Immature natural killer cell (primary cell): ENCODE data around the gene TSTD2. TPM values are rescaled to one million over a fixed set of nuclear protein-coding genes. Genes with fewer than 3 reads are reported as not detected.
A peak's percentile ranks its signal among the peaks of the same experiment; 100 is the strongest.

Experiments
- DNase-seq, 3 donors: peaks; one replicate each; pipeline ENCODE4 v3.0.0; 2022; ENCODE audit warnings: mixed read lengths in 1 of 3
- H3K27ac Mint-ChIP-seq, 6 donors: one replicate each; pipeline ENCODE4 v1.8.0; 2020; ENCODE audit warnings: mixed read lengths in 6 of 6, mild to moderate bottlenecking in 5 of 6, inconsistent platforms in 4 of 6, moderate library complexity in 3 of 6
- H3K27me3 Mint-ChIP-seq, 3 donors: one replicate each; pipeline ENCODE4 v1.8.0; 2020 to 2021; ENCODE audit warnings: low read depth in 3 of 3, mild to moderate bottlenecking in 3 of 3, mixed read lengths in 3 of 3, moderate library complexity in 3 of 3, inconsistent platforms in 1 of 3
- H3K36me3 Mint-ChIP-seq, 3 donors: one replicate each; pipeline ENCODE4 v1.8.0; 2020; ENCODE audit warnings: mixed read lengths in 3 of 3, inconsistent platforms in 2 of 3, mild to moderate bottlenecking in 2 of 3
- H3K4me1 Mint-ChIP-seq, 2 donors: one replicate each; pipeline ENCODE4 v1.8.0; 2020; ENCODE audit warnings: inconsistent platforms in 2 of 2, mild to moderate bottlenecking in 2 of 2, mixed read lengths in 2 of 2, moderate library complexity in 1 of 2
- H3K4me3 Mint-ChIP-seq, 5 donors: one replicate each; pipeline ENCODE4 v1.8.0; 2020; ENCODE audit warnings: mild to moderate bottlenecking in 5 of 5, mixed read lengths in 5 of 5, inconsistent platforms in 3 of 5, moderate library complexity in 3 of 5
- H3K9me3 Mint-ChIP-seq, 6 donors: one replicate each; pipeline ENCODE4 v1.8.0; 2020; ENCODE audit warnings: mild to moderate bottlenecking in 6 of 6, mixed read lengths in 6 of 6, inconsistent platforms in 4 of 6, moderate library complexity in 3 of 6
- polyA plus RNA-seq, 3 donors: library from polyadenylated mRNA; unstranded; fragments of 300-500 nt; fragmentation: Illumina TruSeq; gene quantifications; one replicate each; pipeline ENCODE4 v1.2.3, GENCODE V29; 2021

TSTD2 gene
- polyA plus RNA-seq: 10 to 100 TPM in 2 of 3 donors, 1 to 10 TPM in 1; 9.8 to 10.5 (median 10.0) TPM

DNA sequence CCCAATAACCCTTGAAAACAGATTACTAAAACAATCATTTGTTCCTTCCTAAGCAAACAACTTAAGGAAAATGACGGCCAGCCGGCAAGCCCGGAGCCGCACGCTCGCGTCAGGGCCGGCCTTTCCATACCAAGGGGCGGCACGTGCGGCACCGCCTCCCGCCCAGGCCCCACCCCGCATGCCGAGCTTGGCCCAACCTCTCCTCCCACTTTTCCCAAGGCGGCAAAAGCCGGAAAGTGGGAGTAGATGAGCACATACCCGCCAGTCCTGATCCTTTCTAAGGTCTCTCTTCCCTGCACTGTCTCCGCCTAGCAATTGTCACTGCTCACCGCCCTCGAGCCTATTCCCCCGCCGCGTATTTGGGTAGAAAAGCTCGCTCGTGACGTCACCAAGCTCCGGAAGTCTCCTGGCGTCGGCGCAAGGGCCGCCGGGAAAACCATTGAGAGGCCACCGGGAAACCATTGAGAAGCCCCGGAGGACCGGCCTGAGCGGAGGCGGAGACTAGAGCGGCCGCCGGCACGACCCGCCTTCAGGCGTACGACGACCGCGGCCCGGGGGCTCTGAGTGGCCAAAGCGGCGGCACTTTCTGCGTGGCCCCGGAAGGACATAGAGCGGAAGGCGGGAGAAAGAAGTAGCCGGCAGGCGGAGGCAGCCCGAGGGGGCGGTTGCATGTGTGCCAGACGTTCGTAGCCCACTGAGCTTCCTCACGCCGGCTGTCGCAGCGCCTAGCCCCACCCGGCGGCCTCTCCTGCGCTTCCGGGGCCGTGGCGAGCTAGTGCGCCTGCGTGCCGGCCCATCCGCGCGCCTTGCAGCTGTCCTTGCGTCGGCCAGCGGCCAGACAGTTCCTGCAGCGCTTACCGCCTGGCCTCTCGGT lies at the start of gene TSTD2, which contains the start of gene NCBP1:
TSS of gene TSTD2 (minus strand) at position 384 of the 874 bp plus-strand sequence. CDS start 5,806 bp downstream, outside the sequence.
TSS of gene NCBP1 (plus strand) at position 837 of the 874 bp plus-strand sequence. CDS start 61 bp downstream, outside the sequence.
- peak within 1 kb of the TSS; percentile 95 to 100 (median 98) for H3K4me3 Mint-ChIP-seq
- no peaks in the 10 kb centered on the region for H3K36me3 Mint-ChIP-seq
- H3K4me1 Mint-ChIP-seq: peaks cover 44 to 69% of the 10 kb centered on the region in 2 donors
- H3K9me3 Mint-ChIP-seq: no peaks in the 10 kb centered on the region
- peak; percentile 97 to 98 (median 98) for DNase-seq
- H3K27ac Mint-ChIP-seq: peak within 1 kb of the TSS; percentile 99 to 100 (median 100)
- peaks cover 3 to 16% (median 6%) of the 10 kb centered on the region in 3 donors for H3K27me3 Mint-ChIP-seq

- Mint-ChIP-seq H3K27ac (peak overlapping the region in 3 of 6 donors; percentile 29 to 42 (median 31)), H3K36me3 (peaks cover 10 to 35% (median 12%) of the 10 kb centered on the region in 3 donors), H3K27me3 (peaks cover 0 to 3% (median 0%) of the 10 kb centered on the region in 3 donors)
These were observed 49.1 kb upstream of the TSTD2 start for GRCh38 chr9:97682242-97682641.

DNA sequence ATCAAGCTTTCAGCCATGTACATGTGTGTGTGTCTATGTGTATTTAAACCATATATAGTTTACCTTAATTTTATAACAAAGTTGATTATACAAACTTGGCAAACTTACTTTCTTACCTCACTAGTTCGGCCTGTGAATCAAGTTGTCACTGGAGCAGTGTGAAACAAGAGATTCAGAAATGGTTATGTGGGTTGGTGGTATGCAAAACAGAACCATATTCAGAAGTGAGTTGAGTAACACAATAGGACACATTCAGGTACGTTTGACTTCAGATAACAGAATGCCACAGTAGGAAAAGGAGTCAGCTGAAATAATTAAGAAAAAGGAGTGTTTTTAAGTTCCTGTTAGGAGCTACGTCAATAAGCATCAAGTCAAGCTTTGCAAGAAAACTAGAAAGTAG lies 42.5 kb upstream of the TSTD2 start:
- H3K4me1 Mint-ChIP-seq: peaks cover 1 to 16% of the 10 kb centered on the region in 2 donors
- H3K27ac Mint-ChIP-seq: no peak overlapping the region
- no peak overlapping the region for H3K4me3 Mint-ChIP-seq
- no peak for DNase-seq
- no peaks in the 10 kb centered on the region for H3K9me3 Mint-ChIP-seq
- H3K27me3 Mint-ChIP-seq: peaks cover 0 to 2% (median 2%) of the 10 kb centered on the region in 3 donors
- H3K36me3 Mint-ChIP-seq: peaks cover 11 to 53% (median 29%) of the 10 kb centered on the region in 3 donors

More at GRCh38 chr9:97682242-97682641, 49.1 kb upstream of the TSTD2 start:
- Mint-ChIP-seq H3K4me1 (peaks cover 3 to 16% of the 10 kb centered on the region in 2 donors), H3K9me3 (no peaks in the 10 kb centered on the region), H3K4me3 (no peak overlapping the region)
- no peak for DNase-seq

DNA sequence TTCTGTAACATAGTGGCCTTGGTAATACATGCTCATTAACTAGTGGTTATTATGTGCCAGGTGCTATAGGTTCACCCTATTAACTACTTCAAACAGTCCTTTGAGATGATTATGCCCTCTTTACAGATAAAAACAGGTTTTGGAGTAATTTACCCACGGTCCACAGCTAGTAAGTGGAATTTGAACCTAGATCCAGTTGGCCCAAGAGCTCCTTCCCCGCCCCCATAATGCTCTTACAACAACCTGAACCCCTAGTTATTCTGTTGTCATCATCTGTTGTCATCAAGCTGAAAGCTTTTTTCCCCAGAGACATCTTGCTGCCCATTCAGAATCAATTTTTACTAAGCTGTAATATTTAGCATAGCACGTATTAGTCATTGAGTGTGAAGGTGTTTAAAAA lies 40.8 kb upstream of the TSTD2 start:
- H3K27me3 Mint-ChIP-seq: peaks cover 0 to 2% (median 2%) of the 10 kb centered on the region in 3 donors
- H3K9me3 Mint-ChIP-seq: no peaks in the 10 kb centered on the region
- DNase-seq: no peak
- H3K27ac Mint-ChIP-seq: peak overlapping the region in 4 of 6 donors; percentile 25 to 46 (median 36)
- H3K4me3 Mint-ChIP-seq: no peak overlapping the region
- peaks cover 0 to 6% of the 10 kb centered on the region in 2 donors for H3K4me1 Mint-ChIP-seq
- peaks cover 18 to 64% (median 34%) of the 10 kb centered on the region in 3 donors for H3K36me3 Mint-ChIP-seq

DNA sequence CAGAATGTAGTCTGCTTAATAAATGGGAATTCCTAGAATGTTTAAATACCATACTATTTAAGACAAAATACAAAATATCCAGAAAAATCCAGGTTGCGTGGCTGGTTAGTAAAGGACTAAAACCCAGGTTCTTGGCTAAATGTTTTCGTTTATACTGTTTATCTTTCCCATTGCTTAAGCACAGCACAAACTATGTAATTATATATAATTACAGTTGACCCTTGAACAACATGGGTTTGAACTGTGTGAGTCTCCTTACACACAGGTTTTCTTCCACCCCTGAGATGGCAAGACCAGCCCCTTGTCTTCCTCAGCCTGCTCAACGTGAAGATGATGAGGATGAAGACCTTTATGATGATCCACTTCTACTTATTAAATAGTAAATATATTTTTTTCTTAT lies 39.2 kb upstream of the TSTD2 start:
- no peaks in the 10 kb centered on the region for H3K9me3 Mint-ChIP-seq
- no peak for DNase-seq
- peaks cover 22 to 70% (median 36%) of the 10 kb centered on the region in 3 donors for H3K36me3 Mint-ChIP-seq
- H3K27ac Mint-ChIP-seq: no peak overlapping the region
- no peak overlapping the region for H3K4me3 Mint-ChIP-seq
- H3K27me3 Mint-ChIP-seq: peaks cover 0 to 2% (median 2%) of the 10 kb centered on the region in 3 donors
- H3K4me1 Mint-ChIP-seq: no peaks in the 10 kb centered on the region

- Mint-ChIP-seq H3K9me3 (no peaks in the 10 kb centered on the region), H3K27ac (no peak overlapping the region), H3K36me3 (peaks cover 27 to 73% (median 42%) of the 10 kb centered on the region in 3 donors)
These were observed 37.4 kb upstream of the TSTD2 start for GRCh38 chr9:97670586-97670985.

DNA sequence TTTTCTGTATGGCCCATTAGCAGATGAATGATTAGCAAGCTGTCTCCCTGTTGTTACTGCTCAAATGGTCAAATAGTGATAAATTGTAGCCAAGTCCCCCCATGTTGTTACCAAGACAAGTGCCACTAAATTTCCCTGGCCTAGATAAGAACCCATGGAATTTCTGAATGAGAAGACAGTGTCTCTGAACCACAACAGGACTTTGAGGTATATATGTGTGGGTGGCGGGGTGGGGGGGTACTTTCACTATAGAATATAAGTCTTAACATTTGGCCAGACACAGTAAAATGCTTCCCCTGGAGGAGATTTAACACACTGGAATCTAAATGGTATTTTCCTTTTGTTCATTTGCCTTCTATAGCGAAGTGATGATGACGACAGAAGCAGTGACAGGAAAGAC lies 35.3 kb upstream of the TSTD2 start:
- Mint-ChIP-seq H3K4me3 (no peak overlapping the region), H3K9me3 (no peaks in the 10 kb centered on the region)

More at GRCh38 chr9:97670586-97670985, 37.4 kb upstream of the TSTD2 start:
- Mint-ChIP-seq H3K4me1 (peaks cover 3 to 15% of the 10 kb centered on the region in 2 donors), H3K4me3 (no peak overlapping the region), H3K27me3 (peaks cover 0 to 3% (median 2%) of the 10 kb centered on the region in 3 donors)
- DNase-seq: no peak

DNA sequence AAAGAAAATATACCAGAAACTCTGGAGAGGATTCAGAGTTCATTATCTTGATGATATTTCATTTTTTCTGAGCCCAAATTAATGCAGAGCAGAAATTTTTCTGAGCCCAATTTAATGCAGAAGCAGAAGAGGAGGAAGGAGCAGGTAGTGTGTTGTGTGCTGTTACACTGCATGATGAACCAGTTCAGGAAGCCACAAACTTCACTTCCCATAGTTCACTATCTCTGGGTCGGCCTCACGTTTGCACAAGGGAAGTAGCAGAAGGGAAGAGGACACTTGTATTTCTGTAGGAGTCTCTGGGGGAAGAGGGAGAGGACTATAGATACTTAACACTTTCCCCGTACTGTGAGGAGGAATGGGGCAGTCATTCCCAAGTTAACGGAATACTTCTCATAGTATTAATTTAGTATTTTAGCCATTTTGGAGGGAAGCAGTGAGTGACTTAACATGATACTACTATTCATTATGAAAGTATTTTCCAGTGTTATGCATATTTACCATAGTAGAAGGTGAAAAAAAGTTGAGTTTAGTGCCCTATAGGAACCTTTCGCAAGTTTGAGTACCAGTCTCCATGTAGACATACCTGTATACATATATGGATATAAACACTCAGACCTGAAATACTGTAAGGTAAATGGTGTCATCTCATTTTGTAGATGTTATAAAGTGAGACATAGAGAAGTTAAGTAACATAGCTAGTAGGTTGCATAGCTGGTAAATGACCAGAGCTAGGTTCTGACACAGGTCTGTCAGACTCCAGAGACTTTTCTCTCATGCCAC lies 33.9 kb upstream of the TSTD2 start:
- Mint-ChIP-seq H3K9me3 (no peaks in the 10 kb centered on the region), H3K4me3 (no peak overlapping the region), H3K27ac (peak overlapping the region in 3 of 6 donors; percentile 1 to 51 (median 19)), H3K4me1 (peaks cover 3 to 22% of the 10 kb centered on the region in 2 donors), H3K36me3 (peaks cover 26 to 76% (median 45%) of the 10 kb centered on the region in 3 donors), H3K27me3 (peaks cover 0 to 4% (median 0%) of the 10 kb centered on the region in 3 donors)
- DNase-seq: no peak

More for the DNA sequence above, 35.3 kb upstream of the TSTD2 start:
- peak overlapping the region in 2 of 6 donors; percentile 34 to 79 for H3K27ac Mint-ChIP-seq
- DNase-seq: no peak
- H3K4me1 Mint-ChIP-seq: peaks cover 3 to 22% of the 10 kb centered on the region in 2 donors
- peaks cover 26 to 72% (median 44%) of the 10 kb centered on the region in 3 donors for H3K36me3 Mint-ChIP-seq
- H3K27me3 Mint-ChIP-seq: peaks cover 0 to 3% (median 0%) of the 10 kb centered on the region in 3 donors

GRCh38 chr9:97665742-97666141 lies 32.6 kb upstream of the TSTD2 start:
- DNase-seq: no peak
- H3K27me3 Mint-ChIP-seq: peaks cover 0 to 4% (median 0%) of the 10 kb centered on the region in 3 donors
- no peak overlapping the region for H3K4me3 Mint-ChIP-seq
- peaks cover 26 to 67% (median 39%) of the 10 kb centered on the region in 3 donors for H3K36me3 Mint-ChIP-seq
- peaks cover 3 to 22% of the 10 kb centered on the region in 2 donors for H3K4me1 Mint-ChIP-seq
- H3K27ac Mint-ChIP-seq: peak overlapping the region in 4 of 6 donors; percentile 10 to 49 (median 35)
- no peaks in the 10 kb centered on the region for H3K9me3 Mint-ChIP-seq

- Mint-ChIP-seq H3K4me3 (no peak overlapping the region), H3K36me3 (peaks cover 19 to 62% (median 52%) of the 10 kb centered on the region in 3 donors), H3K27me3 (peaks cover 0 to 4% (median 0%) of the 10 kb centered on the region in 3 donors), H3K4me1 (peaks cover 0 to 10% of the 10 kb centered on the region in 2 donors), H3K9me3 (no peaks in the 10 kb centered on the region), H3K27ac (peak overlapping the region in 3 of 6 donors; percentile 13 to 77 (median 77))
- no peak for DNase-seq
These were observed 27.7 kb upstream of the TSTD2 start for GRCh38 chr9:97660847-97661246.

- Mint-ChIP-seq H3K36me3 (peaks cover 16 to 63% (median 52%) of the 10 kb centered on the region in 3 donors), H3K27me3 (peaks cover 0 to 2% (median 0%) of the 10 kb centered on the region in 3 donors), H3K4me3 (no peak overlapping the region), H3K9me3 (no peaks in the 10 kb centered on the region), H3K4me1 (peaks cover 0 to 6% of the 10 kb centered on the region in 2 donors), H3K27ac (peak overlapping the region in 2 of 6 donors; percentile 15 to 16)
- no peak for DNase-seq
These were observed 27.2 kb upstream of the TSTD2 start for GRCh38 chr9:97660340-97660739.

DNA sequence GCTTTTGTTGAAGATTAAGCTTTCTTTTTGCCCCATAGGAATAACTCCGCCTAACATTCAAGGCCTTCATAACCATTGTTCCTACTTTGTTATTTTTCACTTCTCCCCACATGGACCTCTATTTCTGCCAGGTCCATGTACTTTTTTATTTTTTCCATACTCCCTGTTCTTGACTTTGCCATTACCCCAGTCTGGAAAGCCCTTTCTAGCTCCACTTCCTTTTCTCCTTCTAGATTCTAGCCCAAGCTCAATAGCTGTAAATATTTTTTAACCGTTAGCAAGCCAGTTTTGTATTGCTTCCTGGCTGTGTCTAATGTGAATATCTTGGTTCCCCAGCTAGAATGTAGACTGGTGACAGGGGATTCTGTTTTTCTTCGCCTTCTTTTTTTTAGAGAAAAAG lies 26.6 kb upstream of the TSTD2 start:
- Mint-ChIP-seq H3K4me3 (no peak overlapping the region), H3K27me3 (peaks cover 0 to 2% (median 0%) of the 10 kb centered on the region in 3 donors), H3K9me3 (no peaks in the 10 kb centered on the region), H3K27ac (peak overlapping the region in 1 of 6 donors; percentile 15), H3K4me1 (peaks cover 0 to 6% of the 10 kb centered on the region in 2 donors), H3K36me3 (peaks cover 16 to 61% (median 47%) of the 10 kb centered on the region in 3 donors)
- DNase-seq: no peak

DNA sequence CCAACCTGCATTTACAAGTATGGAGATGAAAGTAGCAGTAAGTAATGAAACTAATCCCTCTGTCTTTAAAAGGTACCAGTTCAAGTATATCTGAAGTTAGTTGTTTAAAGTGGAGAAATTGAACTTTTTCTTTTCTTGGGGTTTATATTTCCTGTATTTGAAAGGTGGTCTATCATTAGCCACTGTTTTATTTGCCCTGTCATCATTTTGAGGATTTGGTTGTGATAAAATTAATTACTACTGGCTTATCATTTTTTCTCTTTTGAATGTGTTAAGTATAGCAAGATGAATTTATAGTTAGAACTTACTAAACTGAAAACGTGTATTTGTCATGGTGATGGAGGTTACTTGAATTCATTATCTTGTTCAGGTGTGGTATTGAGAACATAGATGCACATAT lies 25.5 kb upstream of the TSTD2 start:
- peaks cover 0 to 2% (median 0%) of the 10 kb centered on the region in 3 donors for H3K27me3 Mint-ChIP-seq
- H3K9me3 Mint-ChIP-seq: no peaks in the 10 kb centered on the region
- H3K4me3 Mint-ChIP-seq: no peak overlapping the region
- H3K27ac Mint-ChIP-seq: no peak overlapping the region
- H3K4me1 Mint-ChIP-seq: no peaks in the 10 kb centered on the region
- DNase-seq: no peak
- H3K36me3 Mint-ChIP-seq: peaks cover 14 to 59% (median 45%) of the 10 kb centered on the region in 3 donors
